WERI-Rb-1 (cell line): ENCODE measurements around the gene BDP1.
"Not testable (repeated sequence)": the region's sequence is repeated elsewhere in the genome, so short reads cannot be mapped to it uniquely, and the experiment has no call there.

Experiments used
- DNase-seq: peaks from one replicate; pipeline ENCODE4 v3.0.0-alpha.2; 2020
- H3K27ac ChIP-seq: fragments of 250-450 bp; sonication (Bioruptor Pico); 2 replicates; pipeline ENCODE4 v1.5.1; 2020; ENCODE audit warnings: mild to moderate bottlenecking, moderate library complexity
- H3K27me3 ChIP-seq: fragments of 250-450 bp; sonication (Bioruptor Pico); 2 replicates; pipeline ENCODE4 v1.5.1; 2021; ENCODE audit warnings: mild to moderate bottlenecking, low read depth, moderate library complexity; ENCODE audit not compliant: insufficient read depth, severe bottlenecking
- H3K36me3 ChIP-seq: fragments of 250-450 bp; sonication (Bioruptor Pico); 2 replicates; pipeline ENCODE4 v1.5.1; 2020; ENCODE audit warnings: mild to moderate bottlenecking, moderate library complexity
- H3K4me3 ChIP-seq: 2 replicates; pipeline ENCODE4 v1.5.1; 2011; ENCODE audit warnings: low read depth, mild to moderate bottlenecking, control low read depth, low read length
- H3K9me3 ChIP-seq: fragments of 250-450 bp; sonication (Bioruptor Pico); 2 replicates; pipeline ENCODE4 v1.5.1; 2021; ENCODE audit warnings: mild to moderate bottlenecking, moderate library complexity; ENCODE audit not compliant: severe bottlenecking
- CTCF ChIP-seq: IDR thresholded peaks from 2 replicates; pipeline ENCODE4 v1.5.1; 2011; ENCODE audit warnings: low read depth, mild to moderate bottlenecking, control low read depth, inconsistent platforms, low read length

BDP1 gene

GRCh38 chr5:71455427-71456361 lies at the start of gene BDP1:
BDP1 (plus strand) TSS chr5:71455651; CDS start chr5:71455878, 227 bp downstream.
- peak within 1 kb of the TSS; percentile 99 for H3K4me3 ChIP-seq
- H3K9me3 ChIP-seq, result no peaks in the 10 kb centered on the region
- H3K27me3 ChIP-seq, result no peaks in the 10 kb centered on the region
- peak; percentile 32 for TF ChIP-seq CTCF
- peak within 1 kb of the TSS; percentile 95 for H3K27ac ChIP-seq
- peak; percentile 96 for DNase-seq
- peaks cover 23% of the 10 kb centered on the region for H3K36me3 ChIP-seq

- not testable (repeated sequence) for H3K4me3 ChIP-seq, H3K36me3 ChIP-seq, H3K27ac ChIP-seq, H3K9me3 ChIP-seq, DNase-seq, H3K27me3 ChIP-seq
Observed at GRCh38 chr5:71410088-71410487, 45.4 kb upstream of the BDP1 start.

GRCh38 chr5:71415626-71416025 lies 39.8 kb upstream of the BDP1 start:
- not testable (repeated sequence) for H3K36me3 ChIP-seq, DNase-seq, H3K4me3 ChIP-seq, H3K27me3 ChIP-seq, H3K9me3 ChIP-seq, H3K27ac ChIP-seq

- not testable (repeated sequence) for H3K36me3 ChIP-seq, H3K27me3 ChIP-seq, H3K9me3 ChIP-seq, DNase-seq, H3K27ac ChIP-seq, H3K4me3 ChIP-seq
Observed at GRCh38 chr5:71418026-71418425, 37.4 kb upstream of the BDP1 start.

GRCh38 chr5:71421278-71421677 lies 34.2 kb upstream of the BDP1 start:
- DNase-seq, H3K36me3 ChIP-seq, H3K9me3 ChIP-seq, H3K27ac ChIP-seq, H3K4me3 ChIP-seq, H3K27me3 ChIP-seq: not testable (repeated sequence)

- not testable (repeated sequence) for H3K36me3 ChIP-seq, H3K4me3 ChIP-seq, H3K27ac ChIP-seq, H3K9me3 ChIP-seq, H3K27me3 ChIP-seq, DNase-seq
Observed at GRCh38 chr5:71423896-71424295, 31.6 kb upstream of the BDP1 start.

- H3K9me3 ChIP-seq, H3K4me3 ChIP-seq, H3K27ac ChIP-seq, H3K27me3 ChIP-seq, DNase-seq, H3K36me3 ChIP-seq: not testable (repeated sequence)
Observed at GRCh38 chr5:71426686-71427474, 28.6 kb upstream of the BDP1 start.

- H3K36me3 ChIP-seq, H3K27ac ChIP-seq, DNase-seq, H3K27me3 ChIP-seq, H3K4me3 ChIP-seq, H3K9me3 ChIP-seq: not testable (repeated sequence)
Observed at GRCh38 chr5:71432410-71432809, 23.0 kb upstream of the BDP1 start.

- not testable (repeated sequence) for H3K4me3 ChIP-seq, H3K27me3 ChIP-seq, DNase-seq, H3K27ac ChIP-seq, H3K9me3 ChIP-seq, H3K36me3 ChIP-seq
Observed at GRCh38 chr5:71434825-71435224, 20.6 kb upstream of the BDP1 start.

- not testable (repeated sequence) for H3K9me3 ChIP-seq, H3K27me3 ChIP-seq, H3K4me3 ChIP-seq, DNase-seq, H3K36me3 ChIP-seq, H3K27ac ChIP-seq
Observed at GRCh38 chr5:71441564-71441963, 13.9 kb upstream of the BDP1 start.

- DNase-seq, H3K9me3 ChIP-seq, H3K27me3 ChIP-seq, H3K36me3 ChIP-seq, H3K4me3 ChIP-seq, H3K27ac ChIP-seq: not testable (repeated sequence)
Observed at GRCh38 chr5:71443891-71444290, 11.6 kb upstream of the BDP1 start.

GRCh38 chr5:71445015-71445414 lies 10.4 kb upstream of the BDP1 start:
- not testable (repeated sequence) for H3K36me3 ChIP-seq, H3K9me3 ChIP-seq, H3K27ac ChIP-seq, H3K27me3 ChIP-seq, DNase-seq
- peak overlapping the region; percentile 49 for H3K4me3 ChIP-seq

GRCh38 chr5:71445523-71446152 lies 9.8 kb upstream of the BDP1 start:
- H3K27me3 ChIP-seq, H3K9me3 ChIP-seq, H3K27ac ChIP-seq, H3K36me3 ChIP-seq: not testable (repeated sequence)
- DNase-seq, result peak; percentile 65
- peak overlapping the region; percentile 49 for H3K4me3 ChIP-seq
